HG03025 (cell line): ENCODE measurements around the gene GRB7.
A peak's percentile ranks its signal among the peaks of the same experiment; 100 is the strongest.
"Not testable (repeated sequence)": the region's sequence is repeated elsewhere in the genome, so short reads cannot be mapped to it uniquely, and the experiment has no call there.

Experiments
- ATAC-seq: cut with Tn5 transposase; IDR thresholded peaks from one replicate; pipeline ENCODE4 v1.9.1; 2021; ENCODE audit warnings: mild to moderate bottlenecking, moderate library complexity; ENCODE audit not compliant: unreplicated experiment, low FRiP score

The GRB7 gene

GRCh38 chr17:39750131-39751015, 12.6 kb downstream of the GRB7 start:
- ATAC-seq = no peak

- no peak for ATAC-seq
Observed at GRCh38 chr17:39751016-39751543, 13.3 kb downstream of the GRB7 start.

- ATAC-seq = no peak
Observed at GRCh38 chr17:39751637-39752036, 13.9 kb downstream of the GRB7 start.

GRCh38 chr17:39752241-39752881, 14.6 kb downstream of the GRB7 start:
- ATAC-seq = no peak

GRCh38 chr17:39753514-39754160, 15.9 kb downstream of the GRB7 start:
- ATAC-seq = peak; percentile 24

- peak; percentile 58 for ATAC-seq
Observed at GRCh38 chr17:39754161-39754957, 16.6 kb downstream of the GRB7 start.

- ATAC-seq = no peak
Observed at GRCh38 chr17:39754958-39755553, 17.3 kb downstream of the GRB7 start.

- no peak for ATAC-seq
Observed at GRCh38 chr17:39755554-39756379, 18.0 kb downstream of the GRB7 start.

GRCh38 chr17:39756380-39757079, 18.8 kb downstream of the GRB7 start:
- ATAC-seq = no peak

GRCh38 chr17:39757176-39757662, 19.5 kb downstream of the GRB7 start:
- ATAC-seq = no peak

GRCh38 chr17:39757931-39758873, 20.5 kb downstream of the GRB7 start:
- no peak for ATAC-seq

- no peak for ATAC-seq
Observed at GRCh38 chr17:39759204-39759603, 21.5 kb downstream of the GRB7 start.

GRCh38 chr17:39761861-39762496, 24.2 kb downstream of the GRB7 start:
- no peak for ATAC-seq

GRCh38 chr17:39763051-39763820, 25.5 kb downstream of the GRB7 start:
- no peak for ATAC-seq

- not testable (repeated sequence) for ATAC-seq
Observed at GRCh38 chr17:39764171-39764570, 26.4 kb downstream of the GRB7 start.

- no peak for ATAC-seq
Observed at GRCh38 chr17:39765175-39765574, 27.4 kb downstream of the GRB7 start.
